Measurements from ENCODE around the gene ETHE1.

GRCh38 chr19:43538922-43539321 is 11.9 kb upstream of the ETHE1 start:
- TF ChIP-seq SAP30 (IDR thresholded peaks at IDR 0.05; ENCODE audit: insufficient read depth, insufficient replicate concordance, low read length) (no peak), CTCF (IDR thresholded peaks at IDR 0.05; ENCODE audit: control extremely low read depth in 1 of 3, insufficient read depth in 1 of 3, low read depth in 1 of 3, low read length in 3 of 3) (no peak), TAF1 (IDR thresholded peaks at IDR 0.05; ENCODE audit: low read depth, low read length) (no peak), ASH2L (IDR thresholded peaks at IDR 0.05; ENCODE audit: low read length) (no peak), POLR2AphosphoS5 (IDR thresholded peaks at IDR 0.05; ENCODE audit: low read depth, low read length) (no peak), EP300 (IDR thresholded peaks at IDR 0.05; ENCODE audit: borderline replicate concordance in 1 of 2, low read depth in 2 of 2, low read length in 2 of 2) (no peak), POLR2A (IDR thresholded peaks at IDR 0.05; ENCODE audit: control extremely low read depth in 1 of 2, low read depth in 2 of 2, low read length in 2 of 2) (no peak), RNF2 (IDR thresholded peaks at IDR 0.05; ENCODE audit: borderline replicate concordance, low read depth, low read length, missing control alignments, poor library complexity, severe bottlenecking) (no peak), TCF12 (IDR thresholded peaks at IDR 0.05; ENCODE audit: low read depth, low read length) (no peak), MAX (IDR thresholded peaks at IDR 0.05) (no peak)

Data from H1 (cell line).